Esophagus muscularis mucosa (tissue), 4 donors: ENCODE measurements around the gene KIFC1.

Experiments
- CTCF ChIP-seq, 3 experiments: fragments of 200-600 bp in 2 of 3; fragments of 450-650 bp in 1 of 3; sonication (generic) in 2 of 3; IDR thresholded peaks; one replicate each; pipeline ENCODE4 v1.5.1; 2017 to 2019; ENCODE audit warnings: antibody characterized with exemption in 3 of 3, mild to moderate bottlenecking in 2 of 3, moderate library complexity in 1 of 3
- EP300 ChIP-seq: sonication (generic); formaldehyde crosslinking; IDR thresholded peaks from one replicate; pipeline ENCODE4 v1.6.1; 2017; ENCODE audit warnings: antibody characterized with exemption
- POLR2AphosphoS5 ChIP-seq, 2 donors: sonication (generic); formaldehyde crosslinking; IDR thresholded peaks; one replicate each; pipeline ENCODE4 v1.6.1; 2017; ENCODE audit warnings: antibody characterized with exemption in 2 of 2

DNA sequence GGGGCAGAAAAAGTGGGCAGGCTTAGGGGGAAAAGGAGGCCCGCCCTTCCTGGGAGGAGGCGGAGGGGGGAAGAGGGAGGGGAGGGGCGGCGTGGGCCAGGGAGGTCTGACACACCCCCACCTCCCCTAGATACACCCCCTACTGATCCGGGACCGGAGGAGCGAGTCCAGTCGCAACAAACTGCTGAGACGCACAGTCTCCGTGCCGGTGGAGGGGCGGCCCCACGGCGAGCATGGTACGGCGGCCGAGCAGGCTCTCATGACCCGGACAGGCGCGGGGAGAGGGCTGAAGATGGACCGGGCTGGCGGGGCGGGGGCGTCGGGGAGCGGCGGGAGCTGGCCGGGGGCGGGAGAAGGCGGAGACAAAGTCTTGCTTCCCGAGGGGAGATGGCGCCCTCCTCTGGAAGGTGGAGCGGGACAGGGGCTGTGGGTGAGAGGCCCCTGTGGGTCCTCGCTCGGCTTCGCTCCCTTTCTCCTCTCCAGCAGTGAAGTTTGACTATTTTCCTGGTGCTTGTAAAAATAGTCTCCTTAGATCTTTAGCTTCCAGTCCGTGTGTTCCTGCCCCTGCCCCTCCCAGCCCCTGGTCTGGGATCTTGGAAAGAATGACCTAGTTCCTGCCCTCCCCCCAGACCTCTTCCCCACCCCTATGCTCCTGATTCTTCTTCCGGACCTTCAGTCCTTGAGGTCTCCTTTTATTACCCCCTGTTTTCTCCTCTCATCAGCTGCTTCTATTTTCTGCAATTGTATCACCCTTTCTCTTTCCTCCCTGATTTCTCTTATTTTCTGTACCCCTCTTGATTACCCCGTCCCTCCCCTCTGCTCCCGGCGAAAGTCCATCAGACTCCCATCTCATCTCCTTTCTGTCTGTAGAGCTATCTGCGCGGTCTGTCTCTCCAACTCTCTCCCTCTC is 34.3 kb downstream of the KIFC1 start:
- TF ChIP-seq CTCF (IDR thresholded peaks at IDR 0.05) (peak; percentile 64 to 74 (median 71)), POLR2AphosphoS5 (IDR thresholded peaks at IDR 0.05) (peak; percentile 81 to 88), EP300 (no peak)
